ENCODE results near the gene SPTSSA. TPM values are rescaled to one million over a fixed set of nuclear protein-coding genes. Genes with fewer than 3 reads are reported as not detected.

The SPTSSA gene
- total RNA-seq, 1 donor from 2014 or later, result 18.9 TPM

DNA sequence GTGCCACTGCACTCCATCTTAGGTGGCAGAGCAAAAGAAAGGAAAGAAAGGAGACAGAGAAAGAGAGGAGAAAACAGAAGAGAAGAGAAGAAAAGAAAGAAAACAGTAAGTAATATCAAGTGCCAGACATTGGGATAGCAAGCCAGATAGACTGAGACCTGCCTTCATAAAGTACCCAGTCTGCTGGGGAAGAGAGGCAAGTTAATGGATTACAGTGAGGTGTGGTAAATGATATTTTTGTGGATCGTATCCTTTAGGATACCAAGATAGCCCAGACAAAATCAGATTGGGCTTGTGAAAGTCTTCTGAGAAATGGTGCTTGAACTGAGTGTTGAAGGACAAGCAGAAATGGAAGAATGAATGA, 1.5 kb upstream of the SPTSSA start:
- intact Hi-C loops (cut with micrococcal nuclease), result loop anchor here (2.0 to 10.0 kb wide), 8 partner anchors 74 to 1857 kb away; partner anchors contain the start of genes BRMS1L, EAPP, MBIP and SNX6
- Mint-ChIP-seq H3K27me3 (ENCODE audit: insufficient read depth) (peaks cover 1% of the 10 kb centered on the region), H3K4me1 (ENCODE audit: low read depth) (peaks cover 35% of the 10 kb centered on the region), H3K27ac (no peak overlapping the region), H3K9me3 (no peaks in the 10 kb centered on the region), H3K36me3 (ENCODE audit: low read depth) (no peaks in the 10 kb centered on the region), H3K4me3 (no peak overlapping the region)
- no peak for DNase-seq (ENCODE audit: low spot score)

DNA sequence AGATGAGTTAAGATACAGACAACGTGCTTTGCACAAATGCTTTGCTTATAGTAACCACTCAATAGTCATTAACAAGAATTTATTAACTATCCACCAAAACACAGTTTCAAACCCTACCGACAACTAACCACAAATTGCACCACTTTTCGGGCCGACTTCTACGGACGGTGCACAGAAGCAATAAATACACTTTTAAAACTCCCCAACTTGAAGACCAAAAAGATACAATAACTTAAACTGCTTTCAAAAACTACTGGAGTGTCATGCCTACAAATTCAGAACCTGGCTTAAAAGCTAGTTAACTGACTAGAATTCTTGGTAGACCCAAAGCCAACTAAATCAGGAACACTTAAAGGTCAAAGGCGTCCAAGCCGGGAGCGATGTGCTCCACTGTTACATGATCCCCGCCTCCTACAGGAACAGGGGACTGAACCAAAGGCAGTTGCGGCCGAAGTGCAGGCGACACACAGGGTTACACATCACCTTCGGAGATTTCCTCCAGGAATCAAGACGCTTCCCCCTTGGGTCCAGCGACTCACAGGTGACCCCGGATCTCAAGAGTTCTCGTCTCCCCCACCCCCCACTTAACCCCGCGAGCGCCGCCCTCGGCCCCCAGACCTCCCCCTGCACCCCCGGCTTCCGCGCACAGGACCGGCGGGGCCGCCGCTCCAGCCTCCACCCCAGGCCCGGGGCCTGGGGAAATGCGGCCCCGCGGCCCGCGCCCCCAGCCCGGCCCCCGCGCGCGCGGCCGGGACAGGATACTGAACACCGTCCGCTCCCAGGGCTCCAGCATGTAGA, 507 bp downstream of the SPTSSA start:
- DNase-seq (ENCODE audit: low spot score), result no peak
- Mint-ChIP-seq H3K27me3 (ENCODE audit: insufficient read depth) (no peaks in the 10 kb centered on the region), H3K4me3 (peak overlapping the region; percentile 90), H3K4me1 (ENCODE audit: low read depth) (peaks cover 28% of the 10 kb centered on the region), H3K27ac (peak overlapping the region; percentile 91), H3K9me3 (no peaks in the 10 kb centered on the region), H3K36me3 (ENCODE audit: low read depth) (peaks cover 3% of the 10 kb centered on the region)
- intact Hi-C loops (cut with micrococcal nuclease), result loop anchor here (1.0 to 10.0 kb wide), 10 partner anchors 76 to 1859 kb away; partner anchors contain the start of genes BRMS1L, EAPP, FAM177A1 and MBIP

DNA sequence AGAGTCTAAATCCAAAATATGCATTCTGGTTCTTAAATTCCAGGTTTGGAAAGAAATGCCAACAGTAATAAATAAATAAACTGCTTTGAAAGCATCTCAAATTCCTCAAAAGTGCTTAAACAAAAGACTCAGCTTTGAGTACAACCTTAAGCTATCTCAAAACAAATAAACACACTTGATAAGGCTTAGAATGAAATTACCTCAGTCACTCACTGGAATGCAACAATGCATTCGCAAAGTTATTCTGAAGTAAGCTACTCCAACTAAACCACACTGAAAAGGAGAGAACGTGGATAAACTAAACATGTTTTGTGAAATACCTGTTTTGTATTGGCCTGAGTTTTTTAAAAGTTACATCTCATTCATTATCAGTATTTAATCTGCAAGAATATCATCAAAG, 1.2 kb downstream of the SPTSSA start:
- peaks cover 3% of the 10 kb centered on the region for H3K36me3 Mint-ChIP-seq (ENCODE audit: low read depth)
- no peak for DNase-seq (ENCODE audit: low spot score)
- H3K4me3 Mint-ChIP-seq, result peak overlapping the region; percentile 90
- intact Hi-C loops (cut with micrococcal nuclease), result loop anchor here (2.0 to 10.0 kb wide), 8 partner anchors 76 to 1366 kb away; partner anchors contain the start of genes BRMS1L, EAPP, PRORP and SNX6
- H3K27ac Mint-ChIP-seq, result peak overlapping the region; percentile 87
- peaks cover 28% of the 10 kb centered on the region for H3K4me1 Mint-ChIP-seq (ENCODE audit: low read depth)
- no peaks in the 10 kb centered on the region for H3K27me3 Mint-ChIP-seq (ENCODE audit: insufficient read depth)
- H3K9me3 Mint-ChIP-seq, result no peaks in the 10 kb centered on the region

DNA sequence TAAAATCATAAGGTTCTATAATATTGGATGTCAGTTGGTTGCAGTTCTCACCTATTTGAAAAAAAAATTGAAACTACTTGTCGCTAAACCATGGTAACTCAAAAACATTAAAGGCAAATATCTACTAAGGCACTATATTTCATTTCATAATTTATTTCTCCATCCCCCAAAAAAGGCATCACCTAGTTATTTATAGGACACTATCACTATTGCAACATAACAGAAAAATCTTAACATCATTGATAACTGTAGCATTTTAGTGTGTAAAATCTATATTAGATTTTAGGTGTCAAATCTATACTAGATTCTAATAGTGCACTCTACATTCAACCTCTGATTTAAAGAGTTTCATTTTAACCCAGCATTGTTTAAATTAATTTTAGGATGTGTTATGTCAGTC, 1.7 kb downstream of the SPTSSA start:
- H3K4me1 Mint-ChIP-seq (ENCODE audit: low read depth), result peaks cover 28% of the 10 kb centered on the region
- no peak for DNase-seq (ENCODE audit: low spot score)
- peaks cover 3% of the 10 kb centered on the region for H3K36me3 Mint-ChIP-seq (ENCODE audit: low read depth)
- no peak overlapping the region for H3K27ac Mint-ChIP-seq
- peak overlapping the region; percentile 90 for H3K4me3 Mint-ChIP-seq
- H3K9me3 Mint-ChIP-seq, result no peaks in the 10 kb centered on the region
- no peaks in the 10 kb centered on the region for H3K27me3 Mint-ChIP-seq (ENCODE audit: insufficient read depth)
- intact Hi-C loops (cut with micrococcal nuclease), result loop anchor here (2.0 to 10.0 kb wide), 8 partner anchors 77 to 1367 kb away; partner anchors contain the start of genes BRMS1L, EAPP, PRORP and SNX6

DNA sequence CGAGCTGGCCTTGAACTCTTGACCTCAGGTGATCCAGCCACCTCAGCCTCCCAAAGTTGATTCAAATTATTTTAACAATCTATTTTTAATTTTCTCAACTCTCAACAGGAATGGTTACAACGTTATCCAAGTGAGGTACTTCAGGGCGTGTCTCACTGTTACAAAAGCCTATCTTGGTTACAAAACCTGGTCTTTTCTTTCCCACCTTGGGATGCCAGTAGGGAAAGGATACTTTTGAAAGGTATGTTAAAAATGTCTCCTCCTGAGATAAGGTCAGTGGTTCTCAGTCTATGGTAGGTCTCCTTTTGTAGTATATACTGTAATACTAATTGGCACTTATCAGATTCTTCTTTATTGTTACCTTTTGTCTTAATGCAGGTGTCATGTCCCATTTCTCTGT, 4.9 kb downstream of the SPTSSA start:
- no peak for DNase-seq (ENCODE audit: low spot score)
- Mint-ChIP-seq H3K4me1 (ENCODE audit: low read depth) (peaks cover 21% of the 10 kb centered on the region), H3K36me3 (ENCODE audit: low read depth) (peaks cover 3% of the 10 kb centered on the region), H3K27ac (no peak overlapping the region), H3K9me3 (no peaks in the 10 kb centered on the region), H3K4me3 (no peak overlapping the region), H3K27me3 (ENCODE audit: insufficient read depth) (no peaks in the 10 kb centered on the region)
- intact Hi-C loops (cut with micrococcal nuclease), result no loop called here

DNA sequence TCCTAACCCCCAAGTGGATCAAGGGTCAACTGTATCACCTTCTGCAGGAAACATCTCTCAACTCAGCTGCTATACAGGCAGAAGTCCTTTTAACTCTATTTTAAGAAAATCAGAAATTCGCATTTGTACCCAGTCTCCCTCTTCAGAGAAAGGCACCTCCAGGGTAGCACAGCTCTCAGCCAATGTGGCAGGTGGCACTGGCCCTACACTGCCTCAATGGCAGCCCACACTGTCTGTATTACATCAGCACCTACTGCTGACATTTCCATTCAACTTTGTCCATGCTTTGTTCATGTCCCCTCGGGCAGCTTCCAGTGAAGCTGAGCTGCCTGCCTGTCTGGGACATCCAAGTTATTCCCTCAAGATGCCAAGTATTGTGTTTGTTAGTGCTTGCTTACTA, 8.8 kb downstream of the SPTSSA start:
- Mint-ChIP-seq H3K27me3 (ENCODE audit: insufficient read depth) (no peaks in the 10 kb centered on the region), H3K9me3 (no peaks in the 10 kb centered on the region)

DNA sequence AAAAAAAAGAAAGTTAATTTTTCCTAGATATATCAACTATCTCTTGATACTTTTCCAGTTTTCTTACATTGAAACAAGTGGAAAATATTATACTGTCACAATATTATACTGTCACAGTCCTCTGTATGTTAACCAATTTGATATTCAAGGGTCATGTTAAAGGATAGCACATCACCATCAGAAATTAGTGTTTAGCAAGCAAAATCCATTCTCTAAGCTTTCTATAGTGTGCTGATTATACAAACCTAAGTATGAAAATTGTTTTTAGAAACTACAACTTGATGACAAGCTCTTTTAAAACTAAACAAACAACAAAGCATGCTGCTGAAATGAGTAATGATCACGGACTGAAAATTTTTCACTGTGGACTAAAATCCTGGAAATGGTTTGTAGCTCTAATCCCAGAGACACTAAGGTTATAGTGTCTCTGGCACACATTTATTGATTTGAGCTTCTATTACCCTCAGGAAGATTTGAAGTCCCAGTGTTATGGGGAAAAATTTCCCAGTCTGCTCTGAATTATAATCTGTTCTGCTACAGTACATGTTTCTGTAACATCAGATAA, 9.7 kb downstream of the SPTSSA start:
- Mint-ChIP-seq H3K27me3 (ENCODE audit: insufficient read depth) (no peaks in the 10 kb centered on the region), H3K9me3 (no peaks in the 10 kb centered on the region), H3K4me1 (ENCODE audit: low read depth) (no peaks in the 10 kb centered on the region), H3K36me3 (ENCODE audit: low read depth) (peaks cover 7% of the 10 kb centered on the region), H3K27ac (no peak overlapping the region), H3K4me3 (no peak overlapping the region)
- no peak for DNase-seq (ENCODE audit: low spot score)
- intact Hi-C loops (cut with micrococcal nuclease), result no loop called here

More for the DNA sequence above, 8.8 kb downstream of the SPTSSA start:
- Mint-ChIP-seq H3K4me3 (no peak overlapping the region), H3K4me1 (ENCODE audit: low read depth) (no peaks in the 10 kb centered on the region), H3K27ac (no peak overlapping the region), H3K36me3 (ENCODE audit: low read depth) (peaks cover 3% of the 10 kb centered on the region)
- intact Hi-C loops (cut with micrococcal nuclease), result no loop called here
- DNase-seq (ENCODE audit: low spot score), result no peak

DNA sequence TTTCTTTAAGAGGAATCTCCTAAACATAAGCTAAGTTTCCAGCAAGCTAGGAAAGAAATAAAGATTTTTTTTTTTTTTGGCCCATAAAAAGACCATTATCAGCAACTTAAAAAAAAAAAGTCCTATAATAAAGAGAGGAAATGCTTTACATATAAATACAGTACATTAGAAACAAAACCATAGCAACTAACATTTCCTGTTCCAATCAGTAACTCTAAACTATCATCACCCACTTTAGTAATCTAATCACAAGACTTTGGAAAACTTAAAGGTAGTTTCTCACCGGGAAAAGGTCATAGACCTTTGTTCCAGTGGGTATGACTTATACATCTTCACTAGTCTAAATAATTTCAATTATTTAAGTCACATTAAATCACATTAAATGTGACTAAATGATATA, 11.1 kb downstream of the SPTSSA start:
- Mint-ChIP-seq H3K4me3 (no peak overlapping the region), H3K27me3 (ENCODE audit: insufficient read depth) (no peaks in the 10 kb centered on the region), H3K4me1 (ENCODE audit: low read depth) (no peaks in the 10 kb centered on the region), H3K9me3 (no peaks in the 10 kb centered on the region), H3K27ac (no peak overlapping the region), H3K36me3 (ENCODE audit: low read depth) (peaks cover 8% of the 10 kb centered on the region)
- intact Hi-C loops (cut with micrococcal nuclease), result no loop called here
- DNase-seq (ENCODE audit: low spot score), result no peak

DNA sequence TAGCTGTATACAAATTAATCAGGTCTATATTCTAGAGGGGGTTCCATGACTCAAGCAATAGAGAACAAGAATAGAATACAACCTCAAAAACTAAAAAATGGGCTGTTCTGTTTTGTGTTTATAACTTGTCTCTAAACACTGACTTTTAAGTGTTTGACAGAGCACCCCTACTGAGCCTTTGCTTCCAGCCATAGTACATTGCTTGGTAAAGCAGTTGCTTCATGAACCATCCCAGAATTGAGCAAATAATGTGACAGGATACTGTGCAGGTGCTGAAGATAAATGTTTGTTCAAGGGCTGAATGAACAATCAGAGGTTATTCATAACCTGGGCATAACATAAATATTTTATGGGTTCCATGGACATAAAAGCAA, 11.5 kb downstream of the SPTSSA start:
- Mint-ChIP-seq H3K36me3 (ENCODE audit: low read depth) (peaks cover 8% of the 10 kb centered on the region), H3K4me1 (ENCODE audit: low read depth) (no peaks in the 10 kb centered on the region), H3K4me3 (no peak overlapping the region), H3K27ac (no peak overlapping the region), H3K9me3 (no peaks in the 10 kb centered on the region), H3K27me3 (ENCODE audit: insufficient read depth) (no peaks in the 10 kb centered on the region)
- DNase-seq (ENCODE audit: low spot score), result no peak
- intact Hi-C loops (cut with micrococcal nuclease), result no loop called here

GRCh38 chr14:34449819-34450541, 12.1 kb downstream of the SPTSSA start:
- Mint-ChIP-seq H3K4me1 (ENCODE audit: low read depth) (no peaks in the 10 kb centered on the region), H3K36me3 (ENCODE audit: low read depth) (peaks cover 8% of the 10 kb centered on the region), H3K9me3 (no peaks in the 10 kb centered on the region), H3K27ac (no peak overlapping the region), H3K4me3 (no peak overlapping the region), H3K27me3 (ENCODE audit: insufficient read depth) (no peaks in the 10 kb centered on the region)
- intact Hi-C loops (cut with micrococcal nuclease), result no loop called here
- DNase-seq (ENCODE audit: low spot score), result no peak

GRCh38 chr14:34439090-34439489, 22.9 kb downstream of the SPTSSA start:
- Mint-ChIP-seq H3K4me1 (ENCODE audit: low read depth) (peaks cover 6% of the 10 kb centered on the region), H3K9me3 (no peaks in the 10 kb centered on the region), H3K27ac (no peak overlapping the region), H3K36me3 (ENCODE audit: low read depth) (peaks cover 6% of the 10 kb centered on the region), H3K4me3 (no peak overlapping the region), H3K27me3 (ENCODE audit: insufficient read depth) (no peaks in the 10 kb centered on the region)
- DNase-seq (ENCODE audit: low spot score), result no peak
- intact Hi-C loops (cut with micrococcal nuclease), result no loop called here

DNA sequence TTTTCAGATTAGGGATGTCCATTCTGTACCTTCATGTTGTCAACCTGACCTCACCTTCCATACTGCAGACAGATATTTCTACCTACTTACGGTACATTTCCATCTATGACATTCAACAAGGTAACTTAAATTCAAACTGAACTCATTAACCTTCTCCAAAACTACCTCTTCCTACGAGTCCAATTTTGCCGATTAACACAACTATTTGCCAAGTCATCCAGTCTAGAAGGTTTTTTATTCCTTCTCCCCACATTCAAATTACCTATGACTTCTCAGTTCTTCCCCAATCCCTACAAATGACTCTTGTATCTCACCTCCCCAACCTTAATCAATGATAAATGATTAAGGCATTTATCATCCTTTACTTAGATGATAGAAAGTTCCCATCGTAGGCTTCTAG, 23.6 kb downstream of the SPTSSA start:
- Mint-ChIP-seq H3K27ac (no peak overlapping the region), H3K9me3 (no peaks in the 10 kb centered on the region), H3K36me3 (ENCODE audit: low read depth) (peaks cover 3% of the 10 kb centered on the region), H3K4me3 (no peak overlapping the region), H3K4me1 (ENCODE audit: low read depth) (peaks cover 6% of the 10 kb centered on the region), H3K27me3 (ENCODE audit: insufficient read depth) (no peaks in the 10 kb centered on the region)
- DNase-seq (ENCODE audit: low spot score), result no peak
- intact Hi-C loops (cut with micrococcal nuclease), result no loop called here

- peaks cover 6% of the 10 kb centered on the region for H3K36me3 Mint-ChIP-seq (ENCODE audit: low read depth)
- H3K4me3 Mint-ChIP-seq, result no peak overlapping the region
- no peak overlapping the region for H3K27ac Mint-ChIP-seq
- H3K4me1 Mint-ChIP-seq (ENCODE audit: low read depth), result peaks cover 6% of the 10 kb centered on the region
- intact Hi-C loops (cut with micrococcal nuclease), result no loop called here
- no peaks in the 10 kb centered on the region for H3K9me3 Mint-ChIP-seq
- H3K27me3 Mint-ChIP-seq (ENCODE audit: insufficient read depth), result no peaks in the 10 kb centered on the region
- DNase-seq (ENCODE audit: low spot score), result no peak
These were observed 24.3 kb downstream of the SPTSSA start for GRCh38 chr14:34437729-34438080.
